ENCODE measurements around the gene CDC26. TPM values are rescaled to one million over a fixed set of nuclear protein-coding genes. Genes with fewer than 3 reads are reported as not detected.

CDC26 gene
- total RNA-seq, 4 donors from 2014 or later = 41.5 to 77.2 (median 48.5) TPM

DNA sequence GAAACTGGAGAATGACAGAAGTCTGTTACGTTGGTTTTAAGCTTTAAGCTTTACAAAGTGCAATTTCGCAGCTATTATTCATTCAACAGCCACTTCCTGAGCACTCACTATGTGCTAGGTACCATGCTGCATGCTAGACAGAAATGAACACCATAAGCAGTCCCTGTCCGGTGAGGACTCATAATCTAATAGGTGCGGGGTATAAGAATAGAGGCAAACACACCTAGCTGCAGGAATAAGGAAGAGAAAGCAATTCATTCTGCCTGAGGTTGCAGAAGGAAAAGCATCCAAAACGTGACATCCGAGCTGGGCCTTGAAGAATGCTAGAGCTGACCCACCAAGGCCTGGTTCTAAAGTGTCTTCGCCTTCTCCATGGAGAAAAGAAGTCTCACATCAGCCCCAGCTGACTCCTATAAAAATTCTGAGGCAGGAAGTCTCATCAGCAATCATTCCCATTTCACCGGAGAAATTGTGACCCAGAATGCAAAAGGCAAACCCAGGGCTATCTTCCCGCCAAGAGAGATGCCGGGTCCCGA is 54.8 kb downstream of the CDC26 start:
- Histone ChIP-seq H3K36me3 (no peaks in the 10 kb centered on the region), H3K4me1 (peaks cover 29 to 55% (median 45%) of the 10 kb centered on the region in 4 donors), H3K27me3 (no peaks in the 10 kb centered on the region), H3K9me3 (no peaks in the 10 kb centered on the region), H3K4me3 (peak overlapping the region; percentile 65 to 89 (median 86)), H3K27ac (replicated peaks in 1 of 4) (peak overlapping the region; percentile 88 to 93 (median 91))
- no peak for DNase-seq (ENCODE audit: extremely low spot score)
- 14% methylated on average over 7 of the region's 11 CpGs for WGBS
- intact Hi-C loops (cut with DNase I) = loop anchor here (5.0 kb wide), 2 partner anchors 52 to 68 kb away; partner anchors contain the start of gene SLC31A2
- no peak for TF ChIP-seq POLR2A (IDR thresholded peaks at IDR 0.05; ENCODE audit: low read depth)
- TF ChIP-seq CTCF (IDR thresholded peaks at IDR 0.05) = no peak
- no peak for TF ChIP-seq POLR2AphosphoS5 (IDR thresholded peaks at IDR 0.05)
- TF ChIP-seq EP300 (IDR thresholded peaks at IDR 0.05) = no peak

- peaks cover 29 to 58% (median 47%) of the 10 kb centered on the region in 4 donors for H3K4me1 ChIP-seq
- H3K9me3 ChIP-seq = no peaks in the 10 kb centered on the region
- peak overlapping the region; percentile 65 to 89 (median 86) for H3K4me3 ChIP-seq
- intact Hi-C loops (cut with DNase I) = loop anchor here (5.0 kb wide), 2 partner anchors 52 to 68 kb away; partner anchors contain the start of gene SLC31A2
- WGBS = 38% methylated on average over 1 of the region's 1 CpG
- H3K27me3 ChIP-seq = no peaks in the 10 kb centered on the region
- H3K27ac ChIP-seq (replicated peaks in 1 of 4) = peak overlapping the region in 3 of 4 donors; percentile 88 to 92 (median 90)
- DNase-seq (ENCODE audit: extremely low spot score) = no peak
- H3K36me3 ChIP-seq = no peaks in the 10 kb centered on the region
- TF ChIP-seq POLR2A (IDR thresholded peaks at IDR 0.05; ENCODE audit: low read depth) = no peak
- TF ChIP-seq POLR2AphosphoS5 (IDR thresholded peaks at IDR 0.05) = no peak
- TF ChIP-seq CTCF (IDR thresholded peaks at IDR 0.05) = no peak
Observed at GRCh38 chr9:113219969-113220368, 55.4 kb downstream of the CDC26 start.

DNA sequence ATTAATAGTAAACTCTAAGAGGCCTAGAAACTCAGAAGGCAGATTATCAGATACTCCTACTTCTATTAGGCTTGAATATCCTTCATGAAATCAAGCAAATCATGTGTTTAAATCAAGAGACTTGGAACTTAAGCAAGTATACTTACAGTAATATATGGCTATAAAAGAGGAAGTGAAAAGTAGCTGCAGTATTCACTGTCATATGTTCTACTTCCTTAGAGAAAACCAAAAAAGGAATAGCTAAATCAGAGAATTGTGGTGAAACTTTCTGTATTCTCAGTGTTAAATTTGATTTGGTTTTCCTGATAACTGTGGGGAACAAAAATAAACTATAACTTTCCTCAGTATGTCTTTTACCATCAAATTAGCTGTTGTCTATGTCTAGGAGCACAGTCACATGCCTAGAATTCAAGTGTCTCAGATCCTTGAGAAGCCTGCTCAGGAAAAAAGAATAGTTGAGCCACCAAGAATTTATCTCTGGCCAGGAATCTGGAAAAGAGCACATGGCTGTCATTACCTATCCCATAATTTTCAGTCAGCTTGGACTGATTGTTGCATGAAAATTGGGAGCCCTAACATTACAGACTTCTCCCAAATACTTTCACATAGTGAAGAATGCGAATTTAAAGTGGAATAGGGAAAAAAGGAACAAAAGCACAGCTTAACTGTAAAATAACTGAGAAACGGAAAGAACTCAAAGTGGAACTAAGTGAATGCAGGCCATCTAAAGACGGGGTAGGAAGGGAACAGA is 56.0 kb downstream of the CDC26 start:
- H3K36me3 ChIP-seq = no peaks in the 10 kb centered on the region
- no peak for DNase-seq (ENCODE audit: extremely low spot score)
- H3K4me3 ChIP-seq = peak overlapping the region in 3 of 4 donors; percentile 7 to 89 (median 65)
- WGBS = 57% methylated on average over 3 of the region's 3 CpGs
- H3K9me3 ChIP-seq = no peaks in the 10 kb centered on the region
- H3K27me3 ChIP-seq = no peaks in the 10 kb centered on the region
- H3K4me1 ChIP-seq = peaks cover 29 to 60% (median 50%) of the 10 kb centered on the region in 4 donors
- TF ChIP-seq CTCF (IDR thresholded peaks at IDR 0.05) (no peak), POLR2A (IDR thresholded peaks at IDR 0.05; ENCODE audit: low read depth) (no peak), EP300 (IDR thresholded peaks at IDR 0.05) (no peak), POLR2AphosphoS5 (IDR thresholded peaks at IDR 0.05) (no peak)
- peak overlapping the region in 1 of 4 donors; percentile 50 for H3K27ac ChIP-seq (replicated peaks in 1 of 4)
- intact Hi-C loops (cut with DNase I) = no loop called here

Other genes with a start within 250 kb of the CDC26 start
- gene ZFP37, start 218.8 kb downstream of the CDC26 start, total RNA-seq = 1 to 10 TPM; 2.1 to 3.2 (median 2.4) TPM
- 10 to 100 TPM; 11.6 to 19.4 (median 15.8) TPM for gene SLC31A2, start 124.6 kb downstream of the CDC26 start, total RNA-seq
- 10 to 100 TPM; 18.1 to 23.0 (median 20.6) TPM for gene FKBP15, start 54.3 kb downstream of the CDC26 start, total RNA-seq
- gene SLC31A1, start 54.0 kb downstream of the CDC26 start, total RNA-seq = 10 to 100 TPM in 1 of 4 donors, 1 to 10 TPM in 3; 8.3 to 10.8 (median 8.9) TPM
- gene PRPF4, start 86 bp upstream of the CDC26 start, total RNA-seq = 10 to 100 TPM; 12.0 to 18.1 (median 16.3) TPM
- gene RNF183, start 27.8 kb upstream of the CDC26 start, total RNA-seq = not detected
- gene WDR31, start 64.7 kb upstream of the CDC26 start, total RNA-seq = 1 to 10 TPM; 1.3 to 2.8 (median 2.1) TPM
- gene BSPRY, start 74.0 kb upstream of the CDC26 start, total RNA-seq = under 1 TPM; 0.52 to 0.99 (median 0.70) TPM
- gene HDHD3, start 101.4 kb upstream of the CDC26 start, total RNA-seq = 10 to 100 TPM in 3 of 4 donors, 1 to 10 TPM in 1; 9.1 to 30.2 (median 22.8) TPM
- 10 to 100 TPM; 18.2 to 31.1 (median 28.6) TPM for gene ALAD, start 125.7 kb upstream of the CDC26 start, total RNA-seq
- 10 to 100 TPM; 25.7 to 42.6 (median 32.8) TPM for gene POLE3, start 135.1 kb upstream of the CDC26 start, total RNA-seq
- 1 to 10 TPM in 1 of 4 donors, under 1 TPM in 1, not detected in 2; 0.17 to 1.8 TPM for gene C9orf43, start 135.2 kb upstream of the CDC26 start, total RNA-seq
- gene RGS3, start 188.2 kb upstream of the CDC26 start, total RNA-seq = 100 to 1,000 TPM in 1 of 4 donors, 10 to 100 TPM in 3; 37.3 to 121 (median 68.5) TPM